ENCODE measurements around the gene CCER1.

Gene CCER1

GRCh38 chr12:90922145-90922627, 32.8 kb downstream of the CCER1 start:
- ChIA-PET POLR2A (ENCODE audit: low non-redundant PET) (no interaction called here), CTCF (interaction anchor here (0.6 kb wide), 1 partner anchor 1554 kb away, joined by 3 read pairs; no protein-coding TSS in a partner anchor)
- peak; percentile 20 for DNase-seq (ENCODE audit: low spot score)
- TF ChIP-seq CTCF (conservative IDR thresholded peaks at IDR 0.05; ENCODE audit: low read depth) = no peak
- no peak overlapping the region for H3K27ac ChIP-seq

GRCh38 chr12:90921536-90921935, 33.4 kb downstream of the CCER1 start:
- ChIA-PET CTCF (no interaction called here), POLR2A (ENCODE audit: low non-redundant PET) (no interaction called here)
- TF ChIP-seq CTCF (conservative IDR thresholded peaks at IDR 0.05; ENCODE audit: low read depth) = no peak
- DNase-seq (ENCODE audit: low spot score) = no peak
- H3K27ac ChIP-seq = no peak overlapping the region

GRCh38 chr12:90920222-90920621, 34.8 kb downstream of the CCER1 start:
- no peak overlapping the region for H3K27ac ChIP-seq
- DNase-seq (ENCODE audit: low spot score) = no peak
- ChIA-PET POLR2A (ENCODE audit: low non-redundant PET) (no interaction called here), CTCF (no interaction called here)
- TF ChIP-seq CTCF (conservative IDR thresholded peaks at IDR 0.05; ENCODE audit: low read depth) = no peak

- no peak for TF ChIP-seq CTCF (conservative IDR thresholded peaks at IDR 0.05; ENCODE audit: low read depth)
Observed at GRCh38 chr12:90917431-90917830, 37.5 kb downstream of the CCER1 start.

GRCh38 chr12:90916516-90916915, 38.5 kb downstream of the CCER1 start:
- TF ChIP-seq CTCF (conservative IDR thresholded peaks at IDR 0.05; ENCODE audit: low read depth) = no peak
- CTCF ChIA-PET = no interaction called here
- no peak overlapping the region for H3K27ac ChIP-seq
- POLR2A ChIA-PET (ENCODE audit: low non-redundant PET) = no interaction called here
- DNase-seq (ENCODE audit: low spot score) = no peak

More at GRCh38 chr12:90917431-90917830, 37.5 kb downstream of the CCER1 start:
- CTCF ChIA-PET = no interaction called here
- no peak overlapping the region for H3K27ac ChIP-seq
- POLR2A ChIA-PET (ENCODE audit: low non-redundant PET) = no interaction called here
- DNase-seq (ENCODE audit: low spot score) = no peak

GRCh38 chr12:90915353-90915752, 39.6 kb downstream of the CCER1 start:
- no peak overlapping the region for H3K27ac ChIP-seq
- DNase-seq (ENCODE audit: low spot score) = no peak
- CTCF ChIA-PET = no interaction called here
- no peak for TF ChIP-seq CTCF (conservative IDR thresholded peaks at IDR 0.05; ENCODE audit: low read depth)
- POLR2A ChIA-PET (ENCODE audit: low non-redundant PET) = no interaction called here

- DNase-seq (ENCODE audit: low spot score) = no peak
- POLR2A ChIA-PET (ENCODE audit: low non-redundant PET) = no interaction called here
- H3K27ac ChIP-seq = no peak overlapping the region
- CTCF ChIA-PET = no interaction called here
- no peak for TF ChIP-seq CTCF (conservative IDR thresholded peaks at IDR 0.05; ENCODE audit: low read depth)
Observed at GRCh38 chr12:90910958-90911357, 44.0 kb downstream of the CCER1 start.

All from RWPE1 (cell line).